ENCODE data around the gene GID4. TPM values are rescaled to one million over a fixed set of nuclear protein-coding genes. Genes with fewer than 3 reads are reported as not detected.

Gene GID4
- total RNA-seq, 4 donors from 2014 or later: 13.9 to 23.5 (median 17.6) TPM

- no peak overlapping the region for H3K4me3 ChIP-seq
- H3K27me3 ChIP-seq: no peaks in the 10 kb centered on the region
- no peak for TF ChIP-seq EP300 (IDR thresholded peaks at IDR 0.05)
- TF ChIP-seq POLR2AphosphoS5 (IDR thresholded peaks at IDR 0.05): no peak
- no peak for TF ChIP-seq POLR2A (IDR thresholded peaks at IDR 0.05)
- TF ChIP-seq CTCF (IDR thresholded peaks at IDR 0.05): no peak
- no peak overlapping the region for H3K27ac ChIP-seq
- H3K9me3 ChIP-seq: no peaks in the 10 kb centered on the region
- H3K4me1 ChIP-seq: no peaks in the 10 kb centered on the region
- peaks cover 93% of the 10 kb centered on the region for H3K36me3 ChIP-seq
- WGBS: 91% methylated on average over 9 of the region's 14 CpGs
- no peak for DNase-seq (ENCODE audit: low spot score in 2 of 2)
Observed at GRCh38 chr17:18099516-18099915, 60.3 kb downstream of the GID4 start.

GRCh38 chr17:18100616-18101015, 61.4 kb downstream of the GID4 start:
- no peaks in the 10 kb centered on the region for H3K9me3 ChIP-seq
- 73% methylated on average over 4 of the region's 10 CpGs for WGBS
- H3K4me1 ChIP-seq: no peaks in the 10 kb centered on the region
- H3K27me3 ChIP-seq: no peaks in the 10 kb centered on the region
- no peak for TF ChIP-seq POLR2A (IDR thresholded peaks at IDR 0.05)
- TF ChIP-seq EP300 (IDR thresholded peaks at IDR 0.05): no peak
- TF ChIP-seq POLR2AphosphoS5 (IDR thresholded peaks at IDR 0.05): no peak
- TF ChIP-seq CTCF (IDR thresholded peaks at IDR 0.05): no peak
- H3K27ac ChIP-seq: no peak overlapping the region
- no peak for DNase-seq (ENCODE audit: low spot score in 2 of 2)
- peaks cover 96% of the 10 kb centered on the region for H3K36me3 ChIP-seq
- H3K4me3 ChIP-seq: no peak overlapping the region

- Histone ChIP-seq H3K36me3 (peaks cover 94% of the 10 kb centered on the region), H3K27me3 (no peaks in the 10 kb centered on the region), H3K4me3 (no peak overlapping the region), H3K27ac (no peak overlapping the region), H3K4me1 (no peaks in the 10 kb centered on the region), H3K9me3 (no peaks in the 10 kb centered on the region)
- DNase-seq (ENCODE audit: low spot score in 2 of 2): no peak
- TF ChIP-seq EP300 (IDR thresholded peaks at IDR 0.05) (no peak), CTCF (IDR thresholded peaks at IDR 0.05) (no peak), POLR2AphosphoS5 (IDR thresholded peaks at IDR 0.05) (no peak), POLR2A (IDR thresholded peaks at IDR 0.05) (no peak)
- no CpG with 5 or more reads among the region's 9 CpGs for WGBS
Observed at GRCh38 chr17:18101828-18102227, 62.6 kb downstream of the GID4 start.

- no peaks in the 10 kb centered on the region for H3K27me3 ChIP-seq
Observed at GRCh38 chr17:18102640-18103039, 63.4 kb downstream of the GID4 start.

GRCh38 chr17:18105027-18105426, 65.8 kb downstream of the GID4 start:
- no peak for DNase-seq (ENCODE audit: low spot score in 2 of 2)
- Histone ChIP-seq H3K36me3 (peaks cover 72% of the 10 kb centered on the region), H3K4me1 (no peaks in the 10 kb centered on the region), H3K27me3 (no peaks in the 10 kb centered on the region), H3K27ac (no peak overlapping the region), H3K9me3 (no peaks in the 10 kb centered on the region), H3K4me3 (no peak overlapping the region)
- TF ChIP-seq POLR2AphosphoS5 (IDR thresholded peaks at IDR 0.05): no peak
- TF ChIP-seq EP300 (IDR thresholded peaks at IDR 0.05): no peak
- no peak for TF ChIP-seq CTCF (IDR thresholded peaks at IDR 0.05)
- TF ChIP-seq POLR2A (IDR thresholded peaks at IDR 0.05): no peak
- WGBS: 85% methylated on average over 3 of the region's 3 CpGs

More at GRCh38 chr17:18102640-18103039, 63.4 kb downstream of the GID4 start:
- H3K4me3 ChIP-seq: no peak overlapping the region
- no peak overlapping the region for H3K27ac ChIP-seq
- no peaks in the 10 kb centered on the region for H3K4me1 ChIP-seq
- DNase-seq (ENCODE audit: low spot score in 2 of 2): no peak
- H3K9me3 ChIP-seq: no peaks in the 10 kb centered on the region
- WGBS: no CpG with 5 or more reads among the region's 3 CpGs
- H3K36me3 ChIP-seq: peaks cover 94% of the 10 kb centered on the region
- TF ChIP-seq POLR2A (IDR thresholded peaks at IDR 0.05): no peak
- TF ChIP-seq POLR2AphosphoS5 (IDR thresholded peaks at IDR 0.05): no peak
- TF ChIP-seq EP300 (IDR thresholded peaks at IDR 0.05): no peak
- no peak for TF ChIP-seq CTCF (IDR thresholded peaks at IDR 0.05)
